GM23248 (cell line): Measurements from ENCODE around the gene GPX1. TPM values are rescaled to one million over a fixed set of nuclear protein-coding genes. Genes with fewer than 3 reads are reported as not detected.

Source experiments
- DNase-seq: peaks from one replicate; pipeline ENCODE4 v3.0.0-alpha.2; 2015
- H2AFZ ChIP-seq: fragments of 200-600 bp; sonication (generic); 2 replicates; pipeline ENCODE4 v1.6.1; 2016; ENCODE audit warnings: antibody characterized with exemption
- H3F3A ChIP-seq: fragments of 200-600 bp; sonication (generic); 2 replicates; pipeline ENCODE4 v1.6.1; 2016; ENCODE audit warnings: mild to moderate bottlenecking, antibody characterized with exemption, mixed run types; ENCODE audit not compliant: insufficient read depth
- H3K27ac ChIP-seq: fragments of 200-600 bp; sonication (generic); 2 replicates; pipeline ENCODE4 v1.5.1; 2016; ENCODE audit warnings: mild to moderate bottlenecking
- H3K27me3 ChIP-seq: fragments of 200-600 bp; sonication (generic); replicated peaks from 2 replicates; pipeline ENCODE4 v1.6.1; 2016; ENCODE audit warnings: mild to moderate bottlenecking; ENCODE audit not compliant: insufficient read depth
- H3K36me3 ChIP-seq: fragments of 200-600 bp; sonication (generic); 2 replicates; pipeline ENCODE4 v1.6.1; 2016; ENCODE audit warnings: low read depth, mild to moderate bottlenecking
- H3K4me1 ChIP-seq: fragments of 200-600 bp; sonication (generic); 2 replicates; pipeline ENCODE4 v1.6.1; 2016; ENCODE audit warnings: mild to moderate bottlenecking; ENCODE audit not compliant: insufficient read depth
- H3K4me2 ChIP-seq: fragments of 200-600 bp; sonication (generic); one replicate; pipeline ENCODE4 v1.6.1; 2016; ENCODE audit warnings: mild to moderate bottlenecking; ENCODE audit not compliant: unreplicated experiment
- H3K4me3 ChIP-seq: fragments of 200-600 bp; sonication (generic); 2 replicates; pipeline ENCODE4 v1.5.1; 2016; ENCODE audit warnings: mild to moderate bottlenecking
- H3K79me2 ChIP-seq: fragments of 200-600 bp; sonication (generic); 2 replicates; pipeline ENCODE4 v1.6.1; 2016; ENCODE audit warnings: mild to moderate bottlenecking; ENCODE audit not compliant: insufficient read depth
- H3K9ac ChIP-seq: fragments of 200-600 bp; sonication (generic); 2 replicates; pipeline ENCODE4 v1.6.1; 2016; ENCODE audit warnings: mild to moderate bottlenecking
- H3K9me2 ChIP-seq: fragments of 200-600 bp; sonication (generic); 2 replicates; pipeline ENCODE4 v1.6.1; 2016; ENCODE audit warnings: mixed run types, mild to moderate bottlenecking, moderate library complexity; ENCODE audit not compliant: insufficient read depth
- H3K9me3 ChIP-seq: fragments of 200-600 bp; sonication (generic); one replicate; pipeline ENCODE4 v1.6.1; 2017; ENCODE audit warnings: low read depth
- H4K20me1 ChIP-seq: fragments of 200-600 bp; sonication (generic); 2 replicates; pipeline ENCODE4 v1.6.0; 2016; ENCODE audit not compliant: insufficient read depth
- EZH2 ChIP-seq: fragments of 200-600 bp; sonication (generic); IDR thresholded peaks from 2 replicates; pipeline ENCODE4 v1.6.1; 2018; ENCODE audit warnings: antibody characterized with exemption, mild to moderate bottlenecking; ENCODE audit not compliant: insufficient read depth, poor library complexity, severe bottlenecking
- EZH2phosphoT487 ChIP-seq: fragments of 200-600 bp; sonication (generic); IDR thresholded peaks from 2 replicates; pipeline ENCODE4 v1.6.1; 2018; ENCODE audit warnings: antibody characterized with exemption, moderate library complexity, mild to moderate bottlenecking, low read depth; ENCODE audit not compliant: insufficient read depth
- WGBS, 2 experiments: methylation state at CpG; one replicate each; pipeline ENCODE4 v1.1.6; 2015 to 2017; ENCODE audit warnings: low lambda C conversion rate in 2 of 2, low coverage in 1 of 2; ENCODE audit errors: missing lambda C conversion rate in 2 of 2; 5-methylcytosine and 5-hydroxymethylcytosine counted together
- in situ Hi-C: fragments of 300-500 bp; cut with MboI; formaldehyde crosslinking; loops from 2 replicates; pipeline ENCODE4 v1.15.0; 2020
- polyA plus RNA-seq: library from polyadenylated mRNA; unstranded; fragments of >200 nt; fragmentation: Nextera tagmentation; extraction: Ambion mirVana; gene quantifications from 2 replicates; pipeline ENCODE4 v1.2.1, GENCODE V29; 2016
- total RNA-seq: library from RNA; depleted of rRNA; stranded (reverse); fragments of >200 nt; shearing (Covaris generic); gene quantifications from 2 replicates; pipeline ENCODE4 v1.2.3, GENCODE V29; 2014

The GPX1 gene
- total and polyA plus RNA-seq, 2 experiments from 2014 or later: 201 to 454 TPM

DNA sequence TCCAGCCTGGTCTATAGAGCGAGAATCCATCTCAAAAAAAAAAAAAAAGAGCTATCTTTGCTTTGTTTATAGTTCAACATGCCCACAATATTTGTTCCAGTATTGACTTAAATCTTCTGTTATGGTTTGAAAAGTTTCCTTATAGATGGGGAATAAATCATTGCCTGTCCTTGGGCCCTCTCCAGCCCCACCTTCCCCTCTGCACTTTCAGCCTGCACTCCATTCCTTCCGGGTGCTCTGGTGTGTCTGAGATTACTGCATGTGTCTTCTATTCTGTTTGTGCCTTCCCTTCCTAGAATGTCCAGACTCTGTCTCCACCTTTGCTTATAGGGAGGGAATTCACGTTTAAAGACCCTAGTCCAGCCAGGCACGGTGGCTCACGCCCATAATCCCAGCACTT lies 25.2 kb upstream of the GPX1 start:
- Histone ChIP-seq H3K9ac (no peak overlapping the region), H3K4me2 (no peak overlapping the region), H2AFZ (no peak overlapping the region), H3K27me3 (no peaks in the 10 kb centered on the region), H3K9me3 (no peaks in the 10 kb centered on the region), H3K27ac (no peak overlapping the region), H3K9me2 (no peaks in the 10 kb centered on the region), H3F3A (peaks cover 54% of the 10 kb centered on the region), H3K79me2 (peaks cover 100% of the 10 kb centered on the region), H3K4me1 (peaks cover 25% of the 10 kb centered on the region), H4K20me1 (peaks cover 38% of the 10 kb centered on the region), H3K36me3 (no peaks in the 10 kb centered on the region), H3K4me3 (no peak overlapping the region)
- WGBS, 2 experiments: 61 to 65% methylated on average over 5 of the region's 5 CpGs
- TF ChIP-seq EZH2phosphoT487 (no peak), EZH2 (no peak)
- in situ Hi-C loops: no loop called here
- no peak for DNase-seq

DNA sequence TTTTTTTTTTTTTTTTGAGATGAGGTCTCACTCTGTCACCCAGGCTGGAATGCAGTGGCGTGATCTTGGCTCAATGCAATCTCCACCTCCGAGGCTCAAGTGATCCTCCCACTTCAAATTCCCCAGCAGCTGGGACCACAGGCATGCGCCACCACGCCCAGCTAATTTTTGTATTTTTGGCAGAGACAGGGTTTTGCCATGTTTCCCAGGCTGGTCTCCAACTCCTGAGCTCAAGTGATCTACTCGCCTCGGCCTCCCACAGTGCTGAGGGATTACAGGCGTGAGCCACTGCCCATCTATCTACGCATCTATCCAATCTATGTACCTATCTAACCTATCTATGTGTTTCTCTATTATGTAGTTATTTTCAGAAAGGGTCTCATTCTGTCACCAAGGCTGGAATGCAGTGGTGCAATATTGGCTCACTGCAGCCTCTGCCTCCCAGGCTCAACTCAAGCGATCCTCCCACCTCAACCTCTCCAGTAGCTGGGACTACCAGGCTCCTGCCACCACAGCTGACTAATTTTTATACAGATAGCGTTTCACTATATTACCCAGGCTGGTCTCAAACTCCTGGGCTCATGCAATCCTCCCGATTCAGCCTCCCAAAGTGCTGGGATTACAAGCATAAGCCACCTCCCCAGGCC lies 20.2 kb upstream of the GPX1 start:
- Histone ChIP-seq H3K4me3 (peak overlapping the region; percentile 13; the same call in 1 of the 2 replicates), H3K4me2 (peak overlapping the region; percentile 60), H3F3A (peaks cover 62% of the 10 kb centered on the region), H3K79me2 (peaks cover 98% of the 10 kb centered on the region), H3K9me3 (no peaks in the 10 kb centered on the region), H3K36me3 (peaks cover 21% of the 10 kb centered on the region), H3K4me1 (peaks cover 30% of the 10 kb centered on the region), H3K9ac (peak overlapping the region; percentile 40), H4K20me1 (peaks cover 36% of the 10 kb centered on the region), H3K27me3 (no peaks in the 10 kb centered on the region), H3K27ac (peak overlapping the region; percentile 88), H3K9me2 (no peaks in the 10 kb centered on the region), H2AFZ (no peak overlapping the region)
- TF ChIP-seq EZH2phosphoT487: no peak
- no peak for TF ChIP-seq EZH2
- WGBS, 2 experiments: 32 to 36% methylated on average over 11 of the region's 11 CpGs
- peak; percentile 86 for DNase-seq
- in situ Hi-C loops: no loop called here

DNA sequence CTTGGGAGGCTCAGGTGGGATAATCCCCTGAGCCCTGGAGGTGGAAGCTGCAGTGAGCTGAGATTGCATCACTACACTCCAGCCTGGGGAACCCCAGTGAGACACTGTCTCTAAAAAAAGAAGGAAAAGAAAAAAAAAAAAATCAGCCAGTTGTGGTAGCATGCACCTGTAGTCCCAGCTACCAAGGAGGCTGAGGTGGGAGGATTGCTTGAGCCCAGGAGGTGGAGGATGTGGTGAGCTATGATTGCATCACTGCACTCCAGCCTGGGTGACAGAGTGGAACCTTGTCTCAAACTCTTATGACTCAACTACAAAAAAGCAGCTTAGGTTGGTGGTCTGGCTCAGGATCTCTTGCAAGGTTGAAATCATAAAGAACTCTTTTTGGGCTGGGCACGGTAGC lies 19.3 kb upstream of the GPX1 start:
- no peaks in the 10 kb centered on the region for H3K9me3 ChIP-seq
- H3K79me2 ChIP-seq: peaks cover 98% of the 10 kb centered on the region
- whole genome bisulfite sequencing, 2 experiments: 92 to 100% methylated on average over 1 of the region's 1 CpG
- H3K36me3 ChIP-seq: peaks cover 30% of the 10 kb centered on the region
- peak overlapping the region; percentile 17 for H3K4me2 ChIP-seq
- no peak overlapping the region for H2AFZ ChIP-seq
- TF ChIP-seq EZH2: no peak
- no peak for TF ChIP-seq EZH2phosphoT487
- H3K4me3 ChIP-seq: peak overlapping the region; percentile 29; the same call in 1 of the 2 replicates
- in situ Hi-C loops: no loop called here
- H3K27ac ChIP-seq: peak overlapping the region; percentile 88
- H3K27me3 ChIP-seq: no peaks in the 10 kb centered on the region
- H3F3A ChIP-seq: peaks cover 68% of the 10 kb centered on the region
- H3K9me2 ChIP-seq: no peaks in the 10 kb centered on the region
- peaks cover 36% of the 10 kb centered on the region for H4K20me1 ChIP-seq
- peak; percentile 75 for DNase-seq
- H3K4me1 ChIP-seq: peaks cover 30% of the 10 kb centered on the region
- peak overlapping the region; percentile 58 for H3K9ac ChIP-seq

DNA sequence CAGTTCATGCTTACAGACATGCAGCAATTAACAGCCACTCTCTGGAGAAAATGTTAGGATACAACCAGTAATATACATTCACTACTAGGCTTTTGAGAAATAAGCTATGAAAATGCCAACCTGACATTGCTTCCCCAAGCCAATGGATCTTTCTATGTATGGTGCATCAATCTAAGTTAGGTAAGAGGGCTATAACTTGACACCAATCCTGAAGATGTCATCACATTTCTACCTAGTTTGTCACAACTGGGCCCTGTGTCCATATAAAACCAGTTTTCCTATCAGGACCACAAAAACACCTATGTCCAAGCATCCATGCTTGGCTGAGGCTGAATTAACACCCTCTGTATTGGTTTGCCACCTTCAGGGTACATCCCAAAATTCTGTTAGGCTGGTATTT lies 13.8 kb upstream of the GPX1 start:
- Histone ChIP-seq H3K4me1 (no peaks in the 10 kb centered on the region), H3K79me2 (peaks cover 100% of the 10 kb centered on the region)
- TF ChIP-seq EZH2phosphoT487: no peak
- no peak for TF ChIP-seq EZH2

More for the DNA sequence above, 13.8 kb upstream of the GPX1 start:
- peaks cover 19% of the 10 kb centered on the region for H4K20me1 ChIP-seq
- no peak overlapping the region for H2AFZ ChIP-seq
- H3K4me2 ChIP-seq: no peak overlapping the region
- H3K4me3 ChIP-seq: no peak overlapping the region
- H3K27me3 ChIP-seq: no peaks in the 10 kb centered on the region
- no peak overlapping the region for H3K27ac ChIP-seq
- no peak overlapping the region for H3K9ac ChIP-seq
- no peak for DNase-seq
- peaks cover 46% of the 10 kb centered on the region for H3F3A ChIP-seq
- peaks cover 66% of the 10 kb centered on the region for H3K36me3 ChIP-seq
- in situ Hi-C loops: no loop called here
- H3K9me3 ChIP-seq: no peaks in the 10 kb centered on the region
- no peaks in the 10 kb centered on the region for H3K9me2 ChIP-seq
